ENCODE measurements around the gene MMP28. TPM values are rescaled to one million over a fixed set of nuclear protein-coding genes. Genes with fewer than 3 reads are reported as not detected.

MMP28 gene
- total and polyA plus RNA-seq, 10 of the 15 experiments (the other 5 are each of a cell fraction or from before 2014, with no cell fraction given): not detected

GRCh38 chr17:35807371-35808144, 12.1 kb upstream of the MMP28 start:
- Histone ChIP-seq H3K4me3 (no peak overlapping the region), H2AFZ (ENCODE audit: control insufficient read depth, low read depth, low read length) (no peak overlapping the region), H3K9ac (ENCODE audit: control insufficient read depth, insufficient read depth, low read length) (no peak overlapping the region), H3K4me2 (ENCODE audit: control insufficient read depth, insufficient read depth) (no peak overlapping the region), H3K79me2 (ENCODE audit: control insufficient read depth, insufficient read depth, low read length) (peaks cover 34% of the 10 kb centered on the region), H3K9me3 (replicated peaks; ENCODE audit: control insufficient read depth, insufficient read depth, low read length) (no peaks in the 10 kb centered on the region), H3K27ac (ENCODE audit: control insufficient read depth, insufficient read depth) (no peak overlapping the region), H3K4me1 (ENCODE audit: control insufficient read depth, insufficient read depth, low read length) (peaks cover 4% of the 10 kb centered on the region), H3K36me3 (ENCODE audit: control insufficient read depth in 2 of 2, insufficient read depth in 2 of 2, low read length in 1 of 2) (0 out of 4 replicates have a peak, but pooled peaks cover 0 to 2% of the 10 kb centered on the region in 2 experiments), H4K20me1 (ENCODE audit: control insufficient read depth, insufficient read depth) (peaks cover 2% of the 10 kb centered on the region; the same call in 1 of the 2 replicates), H3K27me3 (replicated peaks in 1 of 2; ENCODE audit: control insufficient read depth in 2 of 2, insufficient read depth in 2 of 2, low read length in 1 of 2) (no peaks in the 10 kb centered on the region)
- intact Hi-C loops (cut with micrococcal nuclease; ENCODE audit: unreplicated experiment) (loop anchor here (2.0 kb wide), 1 partner anchor 41 kb away; no protein-coding TSS in a partner anchor), in situ Hi-C loops (cut with MboI) (loop anchor here (5.0 kb wide), 1 partner anchor 40 kb away; no protein-coding TSS in a partner anchor)
- ChIA-PET CTCF (interaction anchor here (1.2 to 11.6 kb wide), 10 partner anchors 11 to 271 kb away, joined by 4 to 220 read pairs (median 6); partner anchors contain the start of genes C17orf50 and SLFN12L), SMC1A (ENCODE audit: uncharacterized antibody, unreplicated experiment) (interaction anchor here (1.4 to 3.5 kb wide), 2 partner anchors 12 to 44 kb away, joined by 5 to 33 read pairs; no protein-coding TSS in a partner anchor), POLR2A (interaction anchor here (0.5 to 3.2 kb wide), 5 partner anchors 20 to 737 kb away, joined by 3 to 24 read pairs (median 4); partner anchors contain the start of gene GGNBP2), RAD21 (ENCODE audit: unreplicated experiment) (interaction anchor here (1.5 to 3.2 kb wide), 4 partner anchors 37 to 60 kb away, joined by 3 to 50 read pairs (median 6); no protein-coding TSS in a partner anchor)
- TF ChIP-seq STAT1 (conservative IDR thresholded peaks at IDR 0.05) (no peak), IRF3 (IDR thresholded peaks at IDR 0.05) (no peak), CREB1 (IDR thresholded peaks at IDR 0.05; ENCODE audit: low read depth) (no peak), RCOR1 (conservative IDR thresholded peaks at IDR 0.05; ENCODE audit: low read depth, low read length) (no peak), CBX5 (IDR thresholded peaks at IDR 0.05; ENCODE audit: low read depth) (no peak)
- no peak for ATAC-seq
- no peak for FAIRE-seq
- DNase-seq (ENCODE audit: low read depth, low spot score): no peak
- no TSS peak for BruUV-seq (replicated peaks)
- WGBS (ENCODE audit: insufficient coverage, insufficient replicate concordance, low lambda C conversion rate, missing lambda C conversion rate): 84% methylated on average over 7 of the region's 7 CpGs
